Subcutaneous adipose tissue (tissue), 4 donors: ENCODE measurements around the gene ZFP42. TPM values are rescaled to one million over a fixed set of nuclear protein-coding genes. Genes with fewer than 3 reads are reported as not detected.

Experiments
- CTCF ChIP-seq: fragments of 450-650 bp; IDR thresholded peaks from one replicate; pipeline ENCODE4 v1.5.1; 2016; ENCODE audit warnings: low read depth, mild to moderate bottlenecking, control low read depth, antibody characterized with exemption, moderate library complexity
- total RNA-seq, 4 donors: library from RNA; depleted of rRNA; stranded (reverse); fragments of >200 nt; gene quantifications; one replicate each; pipeline ENCODE4 v1.1.0, GENCODE V29; 2016

Gene ZFP42
- total RNA-seq, 4 donors from 2014 or later, result not detected

DNA sequence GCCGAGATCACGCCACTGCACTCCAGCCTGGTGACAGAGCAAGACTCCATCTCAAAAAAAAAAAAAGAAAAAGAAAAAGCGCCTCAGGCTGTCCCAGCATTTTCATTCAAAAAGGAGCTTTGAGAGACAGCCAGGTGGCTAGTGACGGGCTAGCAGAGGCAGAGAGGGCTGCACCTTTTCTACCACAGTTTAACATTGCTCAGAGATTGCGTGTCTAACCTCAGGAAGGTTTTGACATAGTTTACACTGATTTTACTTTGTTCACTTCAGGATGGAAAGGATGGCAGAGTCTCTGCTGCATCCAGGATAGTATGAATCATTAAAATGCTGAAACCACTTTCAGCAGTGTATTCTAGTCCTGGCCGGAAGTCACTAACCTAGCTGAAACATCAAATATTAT lies 28.1 kb downstream of the ZFP42 start:
- TF ChIP-seq CTCF, result no peak

DNA sequence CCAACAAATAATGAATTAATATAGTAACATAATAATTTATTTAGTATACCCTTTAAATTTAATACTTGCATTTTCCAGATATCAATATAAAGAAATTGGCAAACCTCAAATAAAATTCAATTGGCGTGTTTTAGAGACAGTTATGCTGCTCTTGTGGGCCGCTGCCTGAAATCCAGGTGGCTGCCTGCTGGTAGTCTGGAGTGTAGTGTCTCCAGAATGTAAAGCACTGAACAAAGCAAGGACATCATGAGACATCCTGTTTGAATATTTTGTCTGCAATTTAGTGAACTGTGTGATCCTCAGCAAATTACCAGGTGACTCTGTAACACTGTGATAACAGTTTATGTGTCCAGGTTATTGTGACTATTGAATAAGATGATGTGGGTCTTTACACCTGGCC lies 29.9 kb downstream of the ZFP42 start:
- TF ChIP-seq CTCF, result no peak

DNA sequence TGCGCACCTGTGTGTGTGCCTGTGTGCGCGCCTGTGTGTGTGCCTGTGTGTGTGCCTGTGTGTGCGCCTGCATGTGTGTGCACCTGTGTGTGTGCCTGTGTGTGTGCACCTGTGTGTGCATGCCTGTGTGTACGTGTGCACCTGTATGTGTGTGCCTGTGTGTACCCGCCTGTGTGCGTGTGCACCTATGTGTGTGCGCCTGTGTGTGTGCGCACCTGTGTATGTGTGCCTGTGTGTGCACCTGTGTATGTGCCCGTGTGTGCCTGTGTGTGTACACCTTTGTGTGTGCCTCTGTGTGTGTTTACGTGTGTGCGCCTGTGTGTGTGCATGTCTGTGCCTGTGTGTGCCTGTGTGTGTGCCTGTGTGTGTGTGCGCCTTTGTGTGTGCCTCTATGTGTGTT lies 33.5 kb downstream of the ZFP42 start:
- no peak for TF ChIP-seq CTCF

GRCh38 chr4:188030401-188030800 lies 34.8 kb downstream of the ZFP42 start:
- no peak for TF ChIP-seq CTCF

DNA sequence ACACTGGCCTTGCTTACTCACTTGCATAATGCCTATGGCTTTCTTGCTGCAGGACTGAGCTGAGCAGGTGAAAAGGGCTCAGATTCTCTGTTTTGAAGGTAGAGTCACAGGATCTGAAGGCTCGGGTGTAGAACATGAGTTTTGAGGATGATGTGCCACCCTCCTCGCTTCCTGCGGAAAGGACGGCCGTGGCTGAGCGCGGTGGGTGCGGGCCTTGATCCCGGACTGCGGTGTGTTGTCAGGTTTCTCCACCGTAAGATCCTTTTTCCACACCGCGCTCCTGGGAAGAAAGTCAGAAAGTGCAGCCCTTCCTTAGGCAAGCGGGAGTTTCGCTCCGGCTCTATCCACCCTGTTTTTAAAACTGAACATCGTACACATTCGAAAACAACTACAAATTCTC lies 36.2 kb downstream of the ZFP42 start:
- no peak for TF ChIP-seq CTCF

- no peak for TF ChIP-seq CTCF
These were observed 36.6 kb downstream of the ZFP42 start for GRCh38 chr4:188032170-188032569.

- TF ChIP-seq CTCF, result no peak
These were observed 37.0 kb downstream of the ZFP42 start for GRCh38 chr4:188032583-188032982.
